PC-9 (cell line): Measurements from ENCODE around the gene RNLS. TPM values are rescaled to one million over a fixed set of nuclear protein-coding genes. Genes with fewer than 3 reads are reported as not detected.

Experiments
- BruUV-seq: library from RNA; stranded (reverse); fragments of 400-500 nt; replicated peaks from 2 replicates; lab custom pipeline; 2021; lab: Mats Ljungman, UMichigan
- CTCF ChIA-PET: fragments of 300-600 bp; sonication (Branson Sonifier 250); formaldehyde crosslinking; loops from one replicate; lab custom pipeline; 2022; ENCODE audit warnings: antibody characterized with exemption; lab: Charles Lee
- POLR2A ChIA-PET: fragments of 300-600 bp; sonication (Branson Sonifier 250); formaldehyde crosslinking; loops from one replicate; lab custom pipeline; 2022; ENCODE audit warnings: antibody characterized with exemption; ENCODE audit not compliant: unreplicated experiment; lab: Charles Lee
- DNase-seq, 2 experiments: peaks; one replicate each; pipeline versions ENCODE4 v3.0.0 to v3.0.0-alpha.2; 2015 to 2022; ENCODE audit warnings: mixed read lengths in 1 of 2
- H2AFZ ChIP-seq: fragments of 200-600 bp; sonication (generic); 2 replicates; pipeline ENCODE4 v1.8.1; 2017; ENCODE audit warnings: antibody characterized with exemption
- H3F3A ChIP-seq: fragments of 200-600 bp; sonication (generic); 2 replicates; pipeline ENCODE4 v1.8.1; 2017; ENCODE audit warnings: antibody characterized with exemption, mild to moderate bottlenecking, low read depth; ENCODE audit not compliant: insufficient read depth
- H3K27ac ChIP-seq: fragments of 200-600 bp; sonication (generic); 2 replicates; pipeline ENCODE4 v1.6.1; 2016; ENCODE audit warnings: mixed run types
- H3K27me3 ChIP-seq: fragments of 200-600 bp; sonication (generic); 2 replicates; pipeline ENCODE4 v1.6.1; 2016; ENCODE audit warnings: low read depth, mixed run types; ENCODE audit not compliant: insufficient read depth
- H3K36me3 ChIP-seq: fragments of 200-600 bp; sonication (generic); 2 replicates; pipeline ENCODE4 v1.6.1; 2016; ENCODE audit warnings: low read depth, mixed run types
- H3K4me1 ChIP-seq: fragments of 200-600 bp; sonication (generic); replicated peaks from 2 replicates; pipeline ENCODE4 v1.6.1; 2016; ENCODE audit warnings: mixed run types; ENCODE audit not compliant: insufficient read depth
- H3K4me2 ChIP-seq: fragments of 200-600 bp; sonication (generic); 2 replicates; pipeline ENCODE4 v1.6.1; 2017; ENCODE audit warnings: mixed run types
- H3K4me3 ChIP-seq: fragments of 200-600 bp; sonication (generic); 2 replicates; pipeline ENCODE4 v1.6.1; 2016; ENCODE audit warnings: mixed run types
- H3K79me2 ChIP-seq: fragments of 200-600 bp; sonication (generic); 2 replicates; pipeline ENCODE4 v1.6.1; 2017; ENCODE audit warnings: low read depth, mixed run types
- H3K9me2 ChIP-seq: fragments of 200-600 bp; sonication (generic); 2 replicates; pipeline ENCODE4 v1.8.1; 2017; ENCODE audit warnings: mild to moderate bottlenecking; ENCODE audit not compliant: insufficient read depth
- H3K9me3 ChIP-seq: fragments of 200-600 bp; sonication (generic); 2 replicates; pipeline ENCODE4 v1.8.1; 2016; ENCODE audit warnings: low read depth; ENCODE audit not compliant: insufficient read depth
- H4K20me1 ChIP-seq: fragments of 200-600 bp; sonication (generic); 2 replicates; pipeline ENCODE4 v1.8.1; 2017; ENCODE audit not compliant: insufficient read depth
- CTCF ChIP-seq: fragments of 200-600 bp; sonication (generic); conservative IDR thresholded peaks from 2 replicates; pipeline ENCODE4 v1.6.1; 2017; ENCODE audit warnings: mixed run types, antibody characterized with exemption, mild to moderate bottlenecking, moderate library complexity
- EZH2 ChIP-seq: fragments of 200-600 bp; sonication (generic); IDR thresholded peaks from 2 replicates; pipeline ENCODE4 v1.8.0; 2017; ENCODE audit warnings: antibody characterized with exemption, low read depth
- intact Hi-C: fragments of 100-400 bp; cut with micrococcal nuclease; formaldehyde crosslinking; loops from one replicate; pipeline ENCODE4 v1.10.0; 2022; ENCODE audit not compliant: unreplicated experiment
- total RNA-seq: library from RNA; stranded (reverse); gene quantifications from 2 replicates; pipeline ENCODE4 v1.2.3, GENCODE V29; 2021

Gene RNLS
- total RNA-seq, 1 experiment from 2014 or later = not detected

DNA sequence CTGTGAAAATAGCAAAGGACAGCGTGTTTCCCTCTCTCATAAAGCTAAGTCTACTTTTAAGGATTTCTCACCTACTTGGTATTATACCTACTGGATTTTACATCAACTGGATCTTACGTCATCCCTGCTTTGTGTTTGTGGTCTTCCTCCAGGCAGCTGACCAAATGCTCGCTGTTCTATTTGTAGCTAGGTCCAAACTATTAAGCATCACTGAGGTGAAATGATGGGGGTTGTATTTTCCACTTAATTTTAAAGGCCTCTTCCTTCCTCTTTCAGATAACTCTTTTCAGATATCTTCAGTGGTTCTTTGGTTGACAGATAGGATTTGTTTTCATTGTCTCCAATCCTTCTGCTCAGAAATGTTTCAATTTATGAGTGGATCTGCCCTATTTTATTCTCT, 169.7 kb downstream of the RNLS start:
- Histone ChIP-seq H3K4me2 (no peak overlapping the region), H3K27me3 (no peaks in the 10 kb centered on the region), H3K4me1 (no peaks in the 10 kb centered on the region), H3K4me3 (no peak overlapping the region), H3K36me3 (no peaks in the 10 kb centered on the region), H3K9me2 (no peaks in the 10 kb centered on the region; the same call in 1 of the 2 replicates), H3F3A (no peaks in the 10 kb centered on the region), H3K9me3 (no peaks in the 10 kb centered on the region), H3K27ac (no peak overlapping the region), H2AFZ (no peak overlapping the region), H3K79me2 (no peaks in the 10 kb centered on the region), H4K20me1 (no peaks in the 10 kb centered on the region)
- intact Hi-C loops = no loop called here
- ChIA-PET POLR2A (no interaction called here), CTCF (no interaction called here)
- BruUV-seq = no TSS peak
- TF ChIP-seq CTCF = no peak
- TF ChIP-seq EZH2 = no peak
- no peak for DNase-seq

DNA sequence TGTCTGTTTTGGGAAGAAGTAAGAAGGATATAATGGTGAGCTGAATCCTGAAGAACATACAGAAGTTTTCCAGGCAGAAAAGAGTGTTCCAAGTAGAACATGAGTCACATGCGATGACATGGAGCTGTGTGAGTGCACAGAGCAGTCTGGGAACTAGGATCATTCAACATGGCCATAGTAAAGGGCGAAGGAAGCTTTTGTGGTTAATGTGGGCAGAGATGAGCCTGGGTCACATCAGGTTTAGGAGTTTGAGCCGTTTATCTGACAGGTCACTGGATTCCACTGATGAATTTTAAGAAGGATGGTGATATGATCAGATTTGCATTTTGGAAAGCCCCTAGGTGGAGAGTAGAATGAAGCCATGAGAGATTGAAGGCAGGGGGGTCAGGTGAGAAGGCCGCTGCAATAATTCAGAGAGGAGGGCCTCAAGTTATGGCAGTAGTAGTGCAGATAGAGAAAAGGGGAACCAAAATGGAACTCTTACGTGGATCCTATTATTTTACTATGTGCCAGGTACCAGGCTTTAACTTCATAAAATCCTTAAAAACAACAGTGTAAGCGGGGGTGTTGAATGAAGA, 171.3 kb downstream of the RNLS start:
- H3K9me3 ChIP-seq = no peaks in the 10 kb centered on the region
- H2AFZ ChIP-seq = no peak overlapping the region
- ChIA-PET CTCF (no interaction called here), POLR2A (no interaction called here)
- no peaks in the 10 kb centered on the region for H4K20me1 ChIP-seq
- no peaks in the 10 kb centered on the region for H3K4me1 ChIP-seq
- no peak overlapping the region for H3K4me2 ChIP-seq
- no peak overlapping the region for H3K27ac ChIP-seq
- H3K79me2 ChIP-seq = no peaks in the 10 kb centered on the region
- H3K9me2 ChIP-seq = no peaks in the 10 kb centered on the region; the same call in 1 of the 2 replicates
- H3K27me3 ChIP-seq = no peaks in the 10 kb centered on the region
- DNase-seq = no peak
- TF ChIP-seq CTCF = no peak
- no peak for TF ChIP-seq EZH2
- no peaks in the 10 kb centered on the region for H3F3A ChIP-seq
- intact Hi-C loops = no loop called here
- no peaks in the 10 kb centered on the region for H3K36me3 ChIP-seq
- no TSS peak for BruUV-seq
- no peak overlapping the region for H3K4me3 ChIP-seq

DNA sequence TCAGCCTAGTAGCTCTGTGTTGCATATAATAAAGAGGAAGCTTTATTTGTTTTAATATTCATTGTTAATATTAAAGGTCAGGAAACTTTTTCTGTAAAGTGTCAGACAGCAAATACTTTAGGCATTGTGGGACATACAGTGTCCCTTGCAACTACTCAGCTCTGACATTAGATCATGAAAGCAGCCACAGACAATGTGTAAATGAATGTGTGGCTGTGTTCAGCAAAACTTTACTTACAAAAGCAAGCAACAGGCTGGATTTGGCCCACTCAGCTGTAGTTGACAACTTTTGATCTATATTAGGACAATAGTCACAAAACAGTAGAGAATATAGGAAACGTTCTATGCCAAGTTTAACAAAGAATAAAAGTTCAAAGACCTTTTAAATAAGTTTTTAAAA, 173.3 kb downstream of the RNLS start:
- Histone ChIP-seq H3K9me2 (no peaks in the 10 kb centered on the region; the same call in 1 of the 2 replicates), H3K4me1 (no peaks in the 10 kb centered on the region), H3K36me3 (no peaks in the 10 kb centered on the region), H3F3A (no peaks in the 10 kb centered on the region), H3K27ac (no peak overlapping the region), H3K79me2 (no peaks in the 10 kb centered on the region), H4K20me1 (no peaks in the 10 kb centered on the region), H3K9me3 (no peaks in the 10 kb centered on the region), H3K4me2 (no peak overlapping the region), H2AFZ (no peak overlapping the region), H3K4me3 (no peak overlapping the region), H3K27me3 (no peaks in the 10 kb centered on the region)
- POLR2A ChIA-PET = no interaction called here
- BruUV-seq = no TSS peak
- CTCF ChIA-PET = no interaction called here
- intact Hi-C loops = no loop called here
- no peak for DNase-seq
- TF ChIP-seq CTCF = no peak
- TF ChIP-seq EZH2 = no peak
